Karpas-422 (cell line): ENCODE data around the gene PAGR1. TPM values are rescaled to one million over a fixed set of nuclear protein-coding genes. Genes with fewer than 3 reads are reported as not detected.

Experiments used
- DNase-seq: peaks from one replicate; pipeline ENCODE4 v3.0.0-alpha.2; 2015
- H2AFZ ChIP-seq: fragments of 200-600 bp; sonication (generic); 2 replicates; pipeline ENCODE4 v1.6.1; 2014; ENCODE audit warnings: antibody characterized with exemption, low read length, mixed read lengths
- H3K27ac ChIP-seq: fragments of 200-600 bp; sonication (generic); 2 replicates; pipeline ENCODE4 v1.5.1; 2014; ENCODE audit warnings: mild to moderate bottlenecking, low read length, moderate library complexity
- H3K27me3 ChIP-seq: fragments of 200-600 bp; sonication (generic); 2 replicates; pipeline ENCODE4 v1.6.1; 2014; ENCODE audit warnings: low read length, mixed read lengths
- H3K36me3 ChIP-seq: fragments of 200-600 bp; sonication (generic); 2 replicates; pipeline ENCODE4 v1.6.1; 2014; ENCODE audit warnings: low read length, mixed read lengths; ENCODE audit not compliant: insufficient read depth
- H3K4me1 ChIP-seq: fragments of 200-600 bp; sonication (generic); 2 replicates; pipeline ENCODE4 v1.6.1; 2014; ENCODE audit warnings: mild to moderate bottlenecking, low read length, mixed read lengths
- H3K4me2 ChIP-seq: fragments of 200-600 bp; sonication (generic); 2 replicates; pipeline ENCODE4 v1.6.1; 2014; ENCODE audit warnings: low read length, low read depth, mild to moderate bottlenecking; ENCODE audit not compliant: poor library complexity, severe bottlenecking
- H3K4me3 ChIP-seq: fragments of 200-600 bp; sonication (generic); 2 replicates; pipeline ENCODE4 v1.5.1; 2014; ENCODE audit warnings: mild to moderate bottlenecking, antibody characterized with exemption, low read length, mixed read lengths
- H3K79me2 ChIP-seq: fragments of 200-600 bp; sonication (generic); 2 replicates; pipeline ENCODE4 v1.6.1; 2014; ENCODE audit warnings: mild to moderate bottlenecking, low read length, mixed read lengths
- H3K9ac ChIP-seq: fragments of 200-600 bp; sonication (generic); 2 replicates; pipeline ENCODE4 v1.6.0; 2014; ENCODE audit warnings: low read length
- H3K9me2 ChIP-seq: fragments of 200-600 bp; sonication (generic), shearing (Covaris generic); replicated peaks from 2 replicates; pipeline ENCODE4 v1.6.0; 2014; ENCODE audit warnings: mild to moderate bottlenecking, low read length, moderate library complexity; ENCODE audit not compliant: insufficient read depth
- H3K9me3 ChIP-seq: fragments of 300-700, 200-600 bp; sonication (generic); 2 replicates; pipeline ENCODE4 v1.6.1; 2014; ENCODE audit warnings: low read length, mixed read lengths
- H4K20me1 ChIP-seq: fragments of 200-600 bp; sonication (generic); 2 replicates; pipeline ENCODE4 v1.6.1; 2014; ENCODE audit warnings: mild to moderate bottlenecking, antibody characterized with exemption, low read length, low read depth; ENCODE audit not compliant: insufficient read depth
- total RNA-seq: library from RNA; depleted of rRNA; stranded (reverse); fragments of >200 nt; shearing (Covaris generic); gene quantifications from 2 replicates; pipeline ENCODE4 v1.2.3, GENCODE V29; 2014; ENCODE audit warnings: low replicate concordance

The PAGR1 gene
- total RNA-seq, 1 experiment from 2014 or later = 25.4 TPM

DNA sequence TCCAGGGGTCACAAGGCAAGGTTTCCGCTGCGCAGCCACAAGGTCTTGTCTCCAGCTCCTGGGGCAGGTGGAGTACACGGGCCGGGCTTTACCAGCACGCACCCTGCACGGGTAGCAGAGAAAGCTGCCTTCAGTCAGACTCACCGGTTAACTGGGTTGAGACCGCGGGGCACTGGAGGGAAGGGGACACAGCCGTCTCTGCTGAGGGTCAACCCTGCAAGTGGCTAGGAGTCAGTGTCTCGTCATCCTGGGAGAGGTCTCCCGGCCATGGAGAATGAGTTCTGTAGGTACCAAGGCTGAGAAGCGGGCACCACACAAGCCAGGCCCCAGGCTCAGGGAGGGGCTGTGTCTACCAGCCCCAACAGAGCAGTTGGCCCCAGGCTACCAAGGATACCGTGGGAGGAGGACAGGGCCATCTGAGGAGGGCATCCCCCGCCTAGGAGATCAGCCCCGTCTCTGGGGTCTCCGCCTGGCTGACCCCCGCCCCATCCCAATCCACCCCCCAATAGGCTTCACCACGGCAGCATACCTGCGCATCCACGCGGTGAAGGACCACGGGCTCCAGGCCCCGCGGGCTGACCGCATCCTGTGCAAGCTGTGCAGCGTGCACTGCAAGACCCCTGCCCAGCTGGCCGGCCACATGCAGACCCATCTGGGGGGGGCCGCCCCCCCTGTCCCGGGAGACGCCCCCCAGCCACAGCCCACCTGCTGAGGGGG lies 6.8 kb upstream of the PAGR1 start:
- Histone ChIP-seq H2AFZ (no peak overlapping the region), H3K4me3 (peak overlapping the region; percentile 75; the same call in 1 of the 2 replicates), H3K27me3 (no peaks in the 10 kb centered on the region), H3K4me2 (peak overlapping the region; percentile 80), H3K4me1 (peaks cover 73% of the 10 kb centered on the region), H3K9me2 (no peaks in the 10 kb centered on the region), H3K36me3 (peaks cover 23% of the 10 kb centered on the region), H4K20me1 (peaks cover 20% of the 10 kb centered on the region), H3K9me3 (no peaks in the 10 kb centered on the region), H3K27ac (peak overlapping the region; percentile 91; the same call in 1 of the 2 replicates), H3K79me2 (peaks cover 25% of the 10 kb centered on the region), H3K9ac (peak overlapping the region; percentile 96)
- DNase-seq = no peak

DNA sequence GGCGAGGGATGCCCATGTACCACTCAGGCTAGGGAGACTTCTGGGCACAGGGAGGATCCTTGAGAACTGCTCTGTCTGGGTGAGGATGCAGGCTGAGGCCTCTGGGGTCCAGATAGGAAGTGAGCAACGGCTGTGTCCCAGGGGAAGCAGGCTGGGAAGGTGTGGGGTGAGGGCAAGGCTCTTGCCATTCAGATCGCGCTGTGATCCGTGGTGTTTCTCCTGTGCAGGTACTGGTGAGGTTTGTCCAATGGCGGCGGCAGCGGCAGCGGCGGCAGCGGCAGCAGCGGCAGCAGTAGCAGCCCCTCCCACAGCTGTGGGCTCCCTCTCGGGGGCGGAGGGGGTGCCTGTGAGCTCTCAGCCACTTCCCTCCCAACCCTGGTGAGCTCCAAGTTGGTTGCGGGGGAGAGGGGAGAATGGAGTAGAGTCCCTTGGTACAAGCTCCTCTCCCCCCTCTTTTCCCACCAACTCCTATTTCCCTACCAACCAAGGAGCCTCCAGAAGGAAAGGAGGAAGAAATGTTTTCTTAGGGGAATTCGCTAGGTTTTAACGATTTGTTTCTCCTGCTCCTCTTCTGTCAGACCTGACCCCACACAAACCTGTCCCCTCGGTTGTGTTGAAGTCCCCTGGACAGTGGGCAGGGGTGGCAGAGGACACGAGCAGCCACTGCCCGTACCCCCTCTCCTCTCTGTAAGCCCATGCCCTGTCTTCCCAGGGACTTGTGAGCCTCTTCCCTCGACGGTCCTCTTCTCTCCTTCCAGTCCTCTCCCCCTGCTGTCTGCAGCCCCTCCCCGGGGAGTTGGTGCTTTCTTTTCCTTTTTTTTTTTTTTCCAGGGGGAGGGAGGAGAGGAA lies 5.9 kb upstream of the PAGR1 start:
- Histone ChIP-seq H3K9me3 (no peaks in the 10 kb centered on the region), H3K36me3 (peaks cover 23% of the 10 kb centered on the region), H3K4me1 (peaks cover 73% of the 10 kb centered on the region), H3K9ac (peak overlapping the region; percentile 96), H3K4me3 (peak overlapping the region; percentile 75; the same call in 1 of the 2 replicates), H2AFZ (no peak overlapping the region), H3K79me2 (peaks cover 25% of the 10 kb centered on the region), H4K20me1 (peaks cover 20% of the 10 kb centered on the region), H3K27me3 (no peaks in the 10 kb centered on the region), H3K4me2 (peak overlapping the region; percentile 80), H3K27ac (peak overlapping the region; percentile 57), H3K9me2 (no peaks in the 10 kb centered on the region)
- peak; percentile 62 for DNase-seq

DNA sequence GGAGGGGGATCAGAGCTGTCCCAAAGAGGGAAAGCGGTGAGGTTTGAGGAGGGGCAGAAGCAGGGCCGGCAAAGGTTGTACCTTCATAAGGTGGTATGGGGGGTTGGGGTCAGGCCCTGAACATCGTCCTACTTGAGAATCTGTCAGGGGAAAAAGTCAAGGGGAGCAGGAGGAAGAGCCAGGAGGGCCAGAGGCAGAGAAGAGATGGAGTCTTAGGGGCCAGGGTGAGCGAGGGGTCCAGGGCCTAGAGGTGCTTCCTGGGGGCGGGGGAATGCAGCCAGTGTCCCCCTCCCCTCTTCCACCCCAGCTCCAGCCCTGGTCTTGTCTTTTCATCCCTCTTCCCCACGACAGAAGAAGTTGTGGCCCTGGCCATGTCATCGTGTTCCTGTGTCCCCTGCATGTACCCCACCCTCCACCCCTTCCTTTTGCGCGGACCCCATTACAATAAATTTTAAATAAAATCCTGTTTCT lies 5.2 kb upstream of the PAGR1 start:
- DNase-seq = peak; percentile 61
- H3K9ac ChIP-seq = peak overlapping the region; percentile 96
- no peaks in the 10 kb centered on the region for H3K9me2 ChIP-seq
- H3K9me3 ChIP-seq = no peaks in the 10 kb centered on the region
- peak overlapping the region; percentile 57 for H3K27ac ChIP-seq
- H3K27me3 ChIP-seq = no peaks in the 10 kb centered on the region
- H3K4me3 ChIP-seq = peak overlapping the region; percentile 75; the same call in 1 of the 2 replicates
- peaks cover 77% of the 10 kb centered on the region for H3K4me1 ChIP-seq
- no peak overlapping the region for H2AFZ ChIP-seq
- H3K36me3 ChIP-seq = peaks cover 23% of the 10 kb centered on the region
- H3K79me2 ChIP-seq = peaks cover 25% of the 10 kb centered on the region
- peak overlapping the region; percentile 80 for H3K4me2 ChIP-seq
- H4K20me1 ChIP-seq = peaks cover 20% of the 10 kb centered on the region

DNA sequence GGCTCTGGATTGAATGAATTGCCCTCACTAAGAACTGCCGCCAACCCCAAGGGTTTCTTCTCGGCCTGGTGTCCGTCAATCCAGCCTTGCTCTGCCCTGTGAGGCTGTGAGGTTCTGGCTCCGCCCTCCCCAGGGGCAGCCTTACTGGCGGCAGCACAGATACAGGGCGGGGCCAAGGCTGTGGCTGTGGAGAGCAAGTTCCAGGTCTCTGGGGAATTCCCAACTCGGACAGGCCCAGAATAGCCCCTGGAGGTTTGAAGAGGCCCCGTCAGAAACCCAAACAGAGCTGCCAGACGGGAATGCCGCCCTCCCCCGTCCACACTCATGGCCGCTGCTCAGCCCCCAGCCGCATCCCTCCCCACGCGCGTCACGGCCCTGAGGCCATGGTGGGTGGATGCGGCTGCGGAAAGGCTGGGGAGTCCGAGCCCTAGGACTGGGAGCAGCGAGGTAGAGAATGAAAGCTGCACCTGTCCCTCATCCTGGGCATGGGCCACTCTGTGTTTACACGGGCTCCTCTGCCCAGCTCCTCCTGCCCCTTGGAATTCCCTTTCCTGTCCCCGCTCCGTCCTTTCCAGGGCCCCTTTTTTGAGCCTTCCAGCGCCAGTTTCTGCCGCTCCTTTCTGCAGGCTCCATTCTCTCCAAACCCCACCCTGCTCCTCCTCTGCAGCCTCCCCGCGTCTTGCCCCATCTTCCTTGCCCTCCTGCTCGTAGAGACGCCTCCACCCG lies 4.6 kb upstream of the PAGR1 start:
- peak; percentile 93 for DNase-seq
- peaks cover 77% of the 10 kb centered on the region for H3K4me1 ChIP-seq
- H3K9ac ChIP-seq = peak overlapping the region; percentile 96
- peak overlapping the region; percentile 80 for H3K4me2 ChIP-seq
- no peaks in the 10 kb centered on the region for H3K9me3 ChIP-seq
- H3K27me3 ChIP-seq = no peaks in the 10 kb centered on the region
- peaks cover 20% of the 10 kb centered on the region for H4K20me1 ChIP-seq
- peak overlapping the region; percentile 75; the same call in 1 of the 2 replicates for H3K4me3 ChIP-seq
- H2AFZ ChIP-seq = no peak overlapping the region
- no peaks in the 10 kb centered on the region for H3K9me2 ChIP-seq
- H3K36me3 ChIP-seq = peaks cover 23% of the 10 kb centered on the region
- peak overlapping the region; percentile 57 for H3K27ac ChIP-seq
- H3K79me2 ChIP-seq = peaks cover 25% of the 10 kb centered on the region

DNA sequence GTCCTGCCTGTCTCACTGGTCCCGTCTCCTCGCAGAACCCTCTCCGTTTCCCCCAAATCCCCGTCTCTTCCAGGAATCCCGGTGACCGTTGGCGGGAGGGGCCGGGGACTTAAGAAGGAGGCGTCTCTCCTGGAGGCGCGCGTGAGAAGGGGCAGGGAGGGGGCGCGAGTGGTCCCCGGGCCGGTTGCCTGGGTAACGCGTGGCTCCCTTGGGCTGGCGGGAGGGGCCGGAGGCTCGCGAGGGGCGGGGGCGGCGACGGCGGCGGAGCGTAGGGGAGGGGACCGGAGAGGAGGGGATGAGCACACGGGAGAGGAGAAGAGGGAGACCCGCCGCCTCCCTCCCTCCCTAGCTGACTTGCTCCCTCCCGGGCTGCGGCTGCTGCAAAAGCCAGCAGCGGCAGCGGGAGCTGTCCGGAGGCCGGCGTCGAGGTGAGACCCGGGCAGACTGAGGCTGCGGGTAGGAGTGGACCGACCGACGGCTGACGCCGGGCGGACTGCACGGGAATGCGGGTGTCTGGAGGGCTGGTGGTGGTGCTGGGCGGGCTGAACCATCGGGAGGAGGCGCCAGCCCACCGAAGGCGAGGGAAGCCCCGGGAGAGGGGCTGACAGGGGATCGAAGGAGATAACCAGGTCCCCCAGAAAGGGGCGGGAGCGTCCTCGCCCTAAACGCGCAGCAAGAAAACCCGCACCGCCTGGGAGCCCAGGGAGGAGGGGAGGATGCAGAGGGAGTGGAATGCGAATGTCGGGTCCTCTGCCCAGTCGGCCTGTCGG lies 3.9 kb upstream of the PAGR1 start, which contains the start of gene PRRT2:
Gene PRRT2 (plus strand): TSS at position 298 of the 770 bp plus-strand sequence. CDS start 862 bp downstream, outside the sequence.
- DNase-seq = peak; percentile 76
- Histone ChIP-seq H3K4me1 (peaks cover 78% of the 10 kb centered on the region), H3K36me3 (peaks cover 23% of the 10 kb centered on the region), H3K4me2 (peak within 1 kb of the TSS; percentile 80), H3K9ac (peak within 1 kb of the TSS; percentile 96), H3K27ac (peak within 1 kb of the TSS; percentile 57), H3K79me2 (peaks cover 32% of the 10 kb centered on the region), H4K20me1 (peaks cover 20% of the 10 kb centered on the region), H3K27me3 (no peaks in the 10 kb centered on the region), H3K4me3 (peak within 1 kb of the TSS; percentile 75; the same call in 1 of the 2 replicates), H3K9me2 (no peaks in the 10 kb centered on the region), H2AFZ (no peak within 1 kb of the TSS), H3K9me3 (no peaks in the 10 kb centered on the region)

DNA sequence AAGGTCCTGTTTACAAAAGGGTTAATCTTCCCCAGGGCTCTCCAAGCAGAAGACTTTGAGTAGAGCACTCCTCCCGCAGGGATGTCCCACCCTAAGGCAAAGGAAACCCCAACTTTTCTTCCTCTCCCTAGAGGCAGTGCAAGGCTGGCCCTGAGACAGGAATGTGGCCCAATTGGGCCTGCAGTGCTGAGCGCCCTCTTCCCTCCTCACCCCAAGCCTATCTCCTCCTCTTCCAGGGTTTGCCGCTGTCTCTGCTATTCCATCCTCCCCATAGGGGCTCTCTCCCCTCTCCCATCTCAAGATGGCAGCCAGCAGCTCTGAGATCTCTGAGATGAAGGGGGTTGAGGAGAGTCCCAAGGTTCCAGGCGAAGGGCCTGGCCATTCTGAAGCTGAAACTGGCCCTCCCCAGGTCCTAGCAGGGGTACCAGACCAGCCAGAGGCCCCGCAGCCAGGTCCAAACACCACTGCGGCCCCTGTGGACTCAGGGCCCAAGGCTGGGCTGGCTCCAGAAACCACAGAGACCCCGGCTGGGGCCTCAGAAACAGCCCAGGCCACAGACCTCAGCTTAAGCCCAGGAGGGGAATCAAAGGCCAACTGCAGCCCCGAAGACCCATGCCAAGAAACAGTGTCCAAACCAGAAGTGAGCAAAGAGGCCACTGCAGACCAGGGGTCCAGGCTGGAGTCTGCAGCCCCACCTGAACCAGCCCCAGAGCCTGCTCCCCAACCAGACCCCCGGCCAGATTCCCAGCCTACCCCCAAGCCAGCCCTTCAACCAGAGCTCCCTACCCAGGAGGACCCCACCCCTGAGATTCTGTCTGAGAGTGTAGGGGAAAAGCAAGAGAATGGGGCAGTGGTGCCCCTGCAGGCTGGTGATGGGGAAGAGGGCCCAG lies 3.0 kb upstream of the PAGR1 start:
- Histone ChIP-seq H3K79me2 (peaks cover 24% of the 10 kb centered on the region), H3K27me3 (no peaks in the 10 kb centered on the region), H3K4me3 (no peak overlapping the region), H2AFZ (no peak overlapping the region), H4K20me1 (peaks cover 20% of the 10 kb centered on the region), H3K27ac (peak overlapping the region; percentile 11), H3K36me3 (peaks cover 24% of the 10 kb centered on the region), H3K9me2 (no peaks in the 10 kb centered on the region), H3K4me2 (no peak overlapping the region), H3K9me3 (no peaks in the 10 kb centered on the region), H3K4me1 (peaks cover 80% of the 10 kb centered on the region), H3K9ac (peak overlapping the region; percentile 87)
- DNase-seq = no peak
